Measurements from ENCODE around the gene STK32C. TPM values are rescaled to one million over a fixed set of nuclear protein-coding genes. Genes with fewer than 3 reads are reported as not detected.
"Not testable (repeated sequence)": the region's sequence is repeated elsewhere in the genome, so short reads cannot be mapped to it uniquely, and the experiment has no call there.

STK32C gene
- total RNA-seq, 1 experiment from 2014 or later, result 36.6 TPM

- Histone ChIP-seq H3K36me3 (no peaks in the 10 kb centered on the region), H3K9me3 (no peaks in the 10 kb centered on the region), H3K27me3 (no peaks in the 10 kb centered on the region), H3K4me3 (no peak overlapping the region)
- peak; percentile 20 for DNase-seq
Observed at GRCh38 chr10:132229834-132230556, 77.8 kb downstream of the STK32C start.

GRCh38 chr10:132229096-132229495, 78.7 kb downstream of the STK32C start:
- Histone ChIP-seq H3K4me3 (no peak overlapping the region), H3K27me3 (no peaks in the 10 kb centered on the region), H3K9me3 (no peaks in the 10 kb centered on the region), H3K36me3 (no peaks in the 10 kb centered on the region)
- DNase-seq, result no peak

- no peak overlapping the region for H3K4me3 ChIP-seq
- H3K9me3 ChIP-seq, result no peaks in the 10 kb centered on the region
- no peak for DNase-seq
- H3K36me3 ChIP-seq, result no peaks in the 10 kb centered on the region
- H3K27me3 ChIP-seq, result no peaks in the 10 kb centered on the region
Observed at GRCh38 chr10:132228616-132229015, 79.1 kb downstream of the STK32C start.

GRCh38 chr10:132227851-132228390, 79.8 kb downstream of the STK32C start:
- Histone ChIP-seq H3K36me3 (no peaks in the 10 kb centered on the region), H3K4me3 (no peak overlapping the region), H3K27me3 (no peaks in the 10 kb centered on the region), H3K9me3 (no peaks in the 10 kb centered on the region)
- no peak for DNase-seq

GRCh38 chr10:132226586-132227405, 81.0 kb downstream of the STK32C start:
- Histone ChIP-seq H3K4me3 (no peak overlapping the region), H3K9me3 (no peaks in the 10 kb centered on the region), H3K27me3 (no peaks in the 10 kb centered on the region), H3K36me3 (no peaks in the 10 kb centered on the region)
- no peak for DNase-seq

- no peaks in the 10 kb centered on the region for H3K9me3 ChIP-seq
- no peak for DNase-seq
- no peaks in the 10 kb centered on the region for H3K36me3 ChIP-seq
- H3K4me3 ChIP-seq, result no peak overlapping the region
- no peaks in the 10 kb centered on the region for H3K27me3 ChIP-seq
Observed at GRCh38 chr10:132225849-132226205, 81.9 kb downstream of the STK32C start.

GRCh38 chr10:132225073-132225848, 82.5 kb downstream of the STK32C start:
- no peak for DNase-seq

GRCh38 chr10:132224343-132225072, 83.2 kb downstream of the STK32C start:
- Histone ChIP-seq H3K36me3 (no peaks in the 10 kb centered on the region), H3K9me3 (no peaks in the 10 kb centered on the region), H3K4me3 (no peak overlapping the region), H3K27me3 (no peaks in the 10 kb centered on the region)
- DNase-seq, result no peak

More at GRCh38 chr10:132225073-132225848, 82.5 kb downstream of the STK32C start:
- H3K4me3 ChIP-seq, result no peak overlapping the region
- H3K9me3 ChIP-seq, result no peaks in the 10 kb centered on the region
- no peaks in the 10 kb centered on the region for H3K36me3 ChIP-seq
- no peaks in the 10 kb centered on the region for H3K27me3 ChIP-seq

GRCh38 chr10:132223611-132224342, 84.0 kb downstream of the STK32C start:
- DNase-seq, result no peak
- H3K4me3 ChIP-seq, result no peak overlapping the region
- peaks cover under 1% of the 10 kb centered on the region; the same call in 1 of the 2 replicates for H3K9me3 ChIP-seq
- H3K27me3 ChIP-seq, result no peaks in the 10 kb centered on the region
- H3K36me3 ChIP-seq, result no peaks in the 10 kb centered on the region

GRCh38 chr10:132223156-132223590, 84.6 kb downstream of the STK32C start:
- no peaks in the 10 kb centered on the region for H3K27me3 ChIP-seq
- no peak overlapping the region for H3K4me3 ChIP-seq
- H3K9me3 ChIP-seq, result peaks cover 2% of the 10 kb centered on the region; the same call in 1 of the 2 replicates
- no peaks in the 10 kb centered on the region for H3K36me3 ChIP-seq
- peak; percentile 66 for DNase-seq

GRCh38 chr10:132222726-132223125, 85.0 kb downstream of the STK32C start:
- DNase-seq, result no peak
- H3K27me3 ChIP-seq, result no peaks in the 10 kb centered on the region
- no peaks in the 10 kb centered on the region for H3K36me3 ChIP-seq
- peaks cover 5% of the 10 kb centered on the region; the same call in 1 of the 2 replicates for H3K9me3 ChIP-seq
- H3K4me3 ChIP-seq, result no peak overlapping the region

GRCh38 chr10:132220996-132221395, 86.8 kb downstream of the STK32C start:
- not testable (repeated sequence) for H3K36me3 ChIP-seq, H3K4me3 ChIP-seq, DNase-seq, H3K27me3 ChIP-seq, H3K9me3 ChIP-seq

- Histone ChIP-seq H3K27me3 (no peaks in the 10 kb centered on the region), H3K4me3 (no peak overlapping the region), H3K9me3 (peaks cover 10% of the 10 kb centered on the region), H3K36me3 (no peaks in the 10 kb centered on the region)
- no peak for DNase-seq
Observed at GRCh38 chr10:132220061-132220460, 87.7 kb downstream of the STK32C start.

GRCh38 chr10:132219486-132219885, 88.3 kb downstream of the STK32C start:
- Histone ChIP-seq H3K4me3 (no peak overlapping the region), H3K9me3 (peaks cover 10% of the 10 kb centered on the region), H3K36me3 (no peaks in the 10 kb centered on the region), H3K27me3 (no peaks in the 10 kb centered on the region)
- DNase-seq, result no peak

GRCh38 chr10:132216441-132216840, 91.3 kb downstream of the STK32C start:
- not testable (repeated sequence) for DNase-seq, H3K9me3 ChIP-seq, H3K36me3 ChIP-seq, H3K27me3 ChIP-seq, H3K4me3 ChIP-seq

GRCh38 chr10:132213917-132214316, 93.8 kb downstream of the STK32C start:
- no peaks in the 10 kb centered on the region for H3K27me3 ChIP-seq
- no peak overlapping the region for H3K4me3 ChIP-seq
- no peak for DNase-seq
- H3K36me3 ChIP-seq, result no peaks in the 10 kb centered on the region
- H3K9me3 ChIP-seq, result peaks cover 10% of the 10 kb centered on the region
